Measurements from ENCODE around the gene PRSS48.
"Not testable (repeated sequence)": the region's sequence is repeated elsewhere in the genome, so short reads cannot be mapped to it uniquely, and the experiment has no call there.

PRSS48 gene

DNA sequence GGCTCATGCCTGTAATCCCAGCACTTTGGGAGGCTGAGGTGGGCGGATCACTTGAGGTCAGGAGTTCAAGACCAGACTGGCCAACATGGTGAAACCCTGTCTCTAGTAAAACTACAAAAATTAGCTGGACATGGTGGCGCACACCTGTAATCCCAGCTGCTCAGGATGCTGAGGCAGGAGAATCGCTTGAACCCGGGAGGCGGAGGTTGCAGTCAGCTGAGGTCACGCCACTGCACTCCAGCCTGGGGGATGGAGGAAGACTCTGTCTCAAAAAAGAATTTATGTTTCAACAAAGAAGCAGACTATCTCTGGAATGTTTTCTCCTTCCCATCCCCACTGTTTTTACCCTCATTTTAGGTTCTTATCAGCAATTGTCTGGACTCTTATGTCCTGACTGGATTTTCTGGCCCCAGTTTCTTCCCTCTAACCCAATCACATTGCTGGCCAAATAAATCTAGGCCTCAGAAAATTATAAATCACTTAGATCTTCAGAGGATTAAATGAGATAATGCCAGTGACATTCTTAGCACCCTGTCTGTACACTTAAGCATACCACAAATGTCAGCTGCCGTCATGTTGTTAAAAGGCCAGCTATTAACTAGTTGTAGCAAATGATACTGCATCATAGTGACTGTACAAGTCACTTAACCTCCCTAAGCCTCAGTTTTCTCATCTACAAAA, 44.9 kb upstream of the PRSS48 start:
- Histone ChIP-seq H3K4me3 (no peak overlapping the region), H3K27ac (peak overlapping the region in 1 of 2 donors; percentile 2), H3K36me3 (no peaks in the 10 kb centered on the region), H3K4me1 (peaks cover 0 to 24% (median 0%) of the 10 kb centered on the region in 4 donors), H3K9me3 (no peaks in the 10 kb centered on the region), H3K27me3 (no peaks in the 10 kb centered on the region)
- TF ChIP-seq, protein P1, sequence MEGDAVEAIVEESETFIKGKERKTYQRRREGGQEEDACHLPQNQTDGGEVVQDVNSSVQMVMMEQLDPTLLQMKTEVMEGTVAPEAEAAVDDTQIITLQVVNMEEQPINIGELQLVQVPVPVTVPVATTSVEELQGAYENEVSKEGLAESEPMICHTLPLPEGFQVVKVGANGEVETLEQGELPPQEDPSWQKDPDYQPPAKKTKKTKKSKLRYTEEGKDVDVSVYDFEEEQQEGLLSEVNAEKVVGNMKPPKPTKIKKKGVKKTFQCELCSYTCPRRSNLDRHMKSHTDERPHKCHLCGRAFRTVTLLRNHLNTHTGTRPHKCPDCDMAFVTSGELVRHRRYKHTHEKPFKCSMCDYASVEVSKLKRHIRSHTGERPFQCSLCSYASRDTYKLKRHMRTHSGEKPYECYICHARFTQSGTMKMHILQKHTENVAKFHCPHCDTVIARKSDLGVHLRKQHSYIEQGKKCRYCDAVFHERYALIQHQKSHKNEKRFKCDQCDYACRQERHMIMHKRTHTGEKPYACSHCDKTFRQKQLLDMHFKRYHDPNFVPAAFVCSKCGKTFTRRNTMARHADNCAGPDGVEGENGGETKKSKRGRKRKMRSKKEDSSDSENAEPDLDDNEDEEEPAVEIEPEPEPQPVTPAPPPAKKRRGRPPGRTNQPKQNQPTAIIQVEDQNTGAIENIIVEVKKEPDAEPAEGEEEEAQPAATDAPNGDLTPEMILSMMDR (IDR thresholded peaks at IDR 0.05) = no peak
- intact Hi-C loops (cut with DNase I; ENCODE audit: low total_unique reads) = no loop called here
- no peak for DNase-seq

DNA sequence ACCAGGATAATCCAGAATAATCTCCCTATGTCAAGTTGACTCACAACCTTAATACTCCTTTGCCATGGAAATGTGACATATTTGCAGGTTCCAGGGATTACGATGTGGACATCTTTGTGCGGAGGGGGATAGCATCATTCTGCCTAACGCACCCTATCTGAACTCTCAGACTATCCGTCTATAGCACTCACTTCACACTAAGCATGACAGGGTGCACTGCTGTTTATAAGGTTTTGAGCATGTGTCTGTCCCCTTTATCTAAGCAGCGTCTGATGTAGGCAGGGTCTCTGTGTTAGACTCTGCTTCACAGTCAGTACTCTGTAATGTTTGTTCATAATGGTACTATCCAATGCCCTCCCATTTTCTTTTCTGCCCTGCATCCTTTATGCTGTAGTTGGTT, 43.4 kb upstream of the PRSS48 start:
- Histone ChIP-seq H3K36me3 (no peaks in the 10 kb centered on the region), H3K4me3 (no peak overlapping the region), H3K27me3 (no peaks in the 10 kb centered on the region), H3K4me1 (peaks cover 0 to 18% (median 0%) of the 10 kb centered on the region in 4 donors), H3K9me3 (no peaks in the 10 kb centered on the region), H3K27ac (no peak overlapping the region)
- no peak for DNase-seq
- intact Hi-C loops (cut with DNase I; ENCODE audit: low total_unique reads) = no loop called here
- TF ChIP-seq, protein P1 (IDR thresholded peaks at IDR 0.05) = no peak

DNA sequence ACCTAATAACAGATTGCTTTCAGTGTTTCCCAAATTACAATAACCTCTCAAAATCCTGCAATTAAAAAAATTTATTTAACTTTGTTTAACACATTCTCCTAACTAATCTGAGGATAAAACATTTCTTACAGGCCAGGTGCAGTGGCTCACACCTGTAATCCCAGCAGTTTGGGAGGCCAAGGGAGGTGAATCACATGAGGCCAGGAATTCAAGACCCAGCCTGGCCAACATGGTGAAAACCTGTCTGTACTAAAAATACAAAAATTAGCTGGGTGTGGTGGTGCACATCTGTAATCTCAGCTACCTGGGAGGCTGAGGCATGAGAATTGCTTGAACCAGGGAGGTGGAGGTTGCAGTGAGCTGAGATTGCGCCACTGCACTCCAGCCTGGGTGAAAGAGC, 41.6 kb upstream of the PRSS48 start:
- H3K9me3 ChIP-seq; DNase-seq; intact Hi-C loops (cut with DNase I; ENCODE audit: low total_unique reads); H3K27ac ChIP-seq; H3K36me3 ChIP-seq; H3K4me3 ChIP-seq; H3K27me3 ChIP-seq: not testable (repeated sequence)
- H3K4me1 ChIP-seq = peaks cover 0 to 12% (median 0%) of the 10 kb centered on the region in 4 donors

DNA sequence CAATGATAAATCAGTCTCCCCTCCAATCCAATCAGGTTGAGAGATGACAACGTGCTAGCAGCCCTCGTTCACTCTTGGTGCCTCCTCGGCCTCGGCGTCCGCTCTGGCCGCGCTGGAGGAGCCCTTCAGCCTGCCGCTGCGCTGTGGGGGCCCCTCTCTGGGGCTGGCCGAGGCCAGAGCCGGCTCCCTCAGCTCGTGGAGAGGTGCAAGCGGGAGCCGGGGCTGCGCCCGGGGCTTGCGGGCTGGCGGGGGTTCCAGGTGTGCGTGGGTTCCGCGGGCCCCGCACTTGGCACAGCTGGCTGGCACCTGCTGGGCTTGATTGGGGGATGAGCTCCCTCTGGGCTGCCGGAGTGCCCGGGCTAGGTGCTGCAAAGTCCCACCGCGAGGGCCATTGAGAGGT, 40.9 kb upstream of the PRSS48 start:
- no peak overlapping the region for H3K27ac ChIP-seq
- H3K4me3 ChIP-seq = no peak overlapping the region
- intact Hi-C loops (cut with DNase I; ENCODE audit: low total_unique reads) = no loop called here
- peaks cover 0 to 12% (median 0%) of the 10 kb centered on the region in 4 donors for H3K4me1 ChIP-seq
- no peak for DNase-seq
- TF ChIP-seq, protein P1 (IDR thresholded peaks at IDR 0.05) = no peak
- H3K36me3 ChIP-seq = no peaks in the 10 kb centered on the region
- no peaks in the 10 kb centered on the region for H3K27me3 ChIP-seq
- no peaks in the 10 kb centered on the region for H3K9me3 ChIP-seq

DNA sequence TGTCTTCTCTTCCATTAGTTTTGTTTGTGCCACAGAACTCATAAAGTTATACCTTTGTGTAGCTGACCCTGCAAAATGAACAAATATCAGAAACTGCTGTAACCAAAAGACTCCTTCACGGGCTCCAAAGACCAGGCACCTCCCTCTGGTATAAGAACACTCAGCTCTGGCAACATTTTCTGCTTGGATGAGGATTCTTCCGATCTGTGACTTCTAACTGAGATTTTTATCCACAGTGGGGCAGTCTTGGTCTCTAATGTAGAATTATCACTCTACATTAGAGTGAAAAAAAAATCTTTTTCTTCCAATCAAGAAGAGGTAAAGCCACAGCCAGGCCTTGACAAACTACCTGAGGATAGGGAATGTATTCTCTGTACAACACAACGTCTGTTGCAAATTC, 38.5 kb upstream of the PRSS48 start:
- Histone ChIP-seq H3K27ac (no peak overlapping the region), H3K4me3 (no peak overlapping the region), H3K27me3 (no peaks in the 10 kb centered on the region), H3K4me1 (no peaks in the 10 kb centered on the region), H3K9me3 (no peaks in the 10 kb centered on the region), H3K36me3 (no peaks in the 10 kb centered on the region)
- intact Hi-C loops (cut with DNase I; ENCODE audit: low total_unique reads) = no loop called here
- TF ChIP-seq, protein P1 (IDR thresholded peaks at IDR 0.05) = no peak
- DNase-seq = no peak

DNA sequence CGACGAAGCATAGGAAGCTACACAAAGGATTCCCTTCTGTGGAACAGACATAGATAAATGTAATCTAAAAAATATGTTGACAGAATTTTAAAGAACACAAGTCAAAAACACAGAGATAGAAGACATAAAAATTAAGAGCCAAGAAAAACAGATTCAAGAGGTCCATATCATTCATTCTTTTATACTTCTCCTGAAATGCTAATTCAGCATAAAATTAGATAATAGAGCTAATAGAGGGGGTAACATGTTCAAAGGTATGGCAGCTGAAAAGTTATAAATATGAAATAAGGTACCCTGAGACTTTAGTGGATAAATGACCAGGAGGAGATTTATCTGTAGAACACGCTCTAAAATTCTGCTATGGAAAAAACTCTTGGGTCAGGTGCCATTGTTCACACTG, 37.4 kb upstream of the PRSS48 start:
- intact Hi-C loops (cut with DNase I; ENCODE audit: low total_unique reads) = no loop called here
- TF ChIP-seq, protein P1 (IDR thresholded peaks at IDR 0.05) = no peak

More for the DNA sequence above, 37.4 kb upstream of the PRSS48 start:
- Histone ChIP-seq H3K27ac (no peak overlapping the region), H3K4me1 (no peaks in the 10 kb centered on the region), H3K9me3 (no peaks in the 10 kb centered on the region), H3K4me3 (no peak overlapping the region), H3K36me3 (no peaks in the 10 kb centered on the region), H3K27me3 (no peaks in the 10 kb centered on the region)
- DNase-seq = no peak

All from tibial artery (tissue), 4 donors.